ENCODE results near the gene SLC12A7. TPM values are rescaled to one million over a fixed set of nuclear protein-coding genes. Genes with fewer than 3 reads are reported as not detected.

SLC12A7 gene
- total RNA-seq, 5 donors from 2014 or later (not counting 1 experiment from before 2014, with no cell fraction given) = 33.7 to 97.4 (median 41.2) TPM

GRCh38 chr5:1104327-1105006, 7.4 kb downstream of the SLC12A7 start:
- peak in 34 of 35 experiments; percentile 5 to 71 (median 47) for DNase-seq
- ChIA-PET CTCF (no interaction called here), POLR2A (no interaction called here)
- no peaks in the 10 kb centered on the region for H3K9me3 Mint-ChIP-seq
- WGBS (ENCODE audit: insufficient coverage) = 18% methylated on average over 15 of the region's 27 CpGs
- Histone ChIP-seq H3K9me3 (no peaks in the 10 kb centered on the region), H3K36me3 (ENCODE audit: control insufficient read depth in 2 of 2, extremely low read depth in 1 of 2, insufficient read depth in 1 of 2, low read length in 1 of 2) (no peaks in the 10 kb centered on the region), H3K4me1 (ENCODE audit: control insufficient read depth in 1 of 2, extremely low read depth in 1 of 2, insufficient read depth in 2 of 2, low read length in 2 of 2) (peaks cover 32 to 79% of the 10 kb centered on the region in 2 experiments), H3K27me3 (replicated peaks in 1 of 2; ENCODE audit: control insufficient read depth in 2 of 2, extremely low read depth in 1 of 2, insufficient read depth in 2 of 2, low read length in 1 of 2) (no peaks in the 10 kb centered on the region), H3K4me3 (ENCODE audit: control insufficient read depth in 1 of 2, extremely low read depth in 1 of 2, low read length in 1 of 2) (peak overlapping the region; percentile 54 to 71), H3K27ac (ENCODE audit: low read length) (peak overlapping the region; percentile 96)
- ATAC-seq (replicated peaks in 1 of 4) = peak; percentile 40 to 75 (median 60)
- peaks cover 59 to 91% (median 62%) of the 10 kb centered on the region in 3 donors for H3K4me1 Mint-ChIP-seq
- no peaks in the 10 kb centered on the region for H3K36me3 Mint-ChIP-seq
- H3K27me3 Mint-ChIP-seq = no peaks in the 10 kb centered on the region
- peak overlapping the region; percentile 68 to 87 (median 73) for H3K4me3 Mint-ChIP-seq
- H3K27ac Mint-ChIP-seq = peak overlapping the region; percentile 77 to 87

GRCh38 chr5:1103505-1104326, 8.1 kb downstream of the SLC12A7 start:
- WGBS (ENCODE audit: insufficient coverage) = 42% methylated on average over 27 of the region's 33 CpGs
- Histone ChIP-seq H3K4me3 (ENCODE audit: control insufficient read depth in 1 of 2, extremely low read depth in 1 of 2, low read length in 1 of 2) (peak overlapping the region; percentile 54 to 67), H3K9me3 (no peaks in the 10 kb centered on the region), H3K27me3 (replicated peaks in 1 of 2; ENCODE audit: control insufficient read depth in 2 of 2, extremely low read depth in 1 of 2, insufficient read depth in 2 of 2, low read length in 1 of 2) (no peaks in the 10 kb centered on the region), H3K27ac (ENCODE audit: low read length) (peak overlapping the region; percentile 96), H3K36me3 (ENCODE audit: control insufficient read depth in 2 of 2, extremely low read depth in 1 of 2, insufficient read depth in 1 of 2, low read length in 1 of 2) (no peaks in the 10 kb centered on the region), H3K4me1 (ENCODE audit: control insufficient read depth in 1 of 2, extremely low read depth in 1 of 2, insufficient read depth in 2 of 2, low read length in 2 of 2) (peaks cover 33 to 82% of the 10 kb centered on the region in 2 experiments)
- peak in 1 of 4 experiments; percentile 2 for ATAC-seq (replicated peaks in 1 of 4)
- Mint-ChIP-seq H3K36me3 (no peaks in the 10 kb centered on the region), H3K4me1 (peaks cover 54 to 88% (median 60%) of the 10 kb centered on the region in 3 donors), H3K27me3 (no peaks in the 10 kb centered on the region), H3K27ac (peak overlapping the region; percentile 36 to 87), H3K9me3 (no peaks in the 10 kb centered on the region), H3K4me3 (peak overlapping the region; percentile 68 to 87 (median 73))
- CTCF ChIA-PET = no interaction called here
- POLR2A ChIA-PET = no interaction called here
- peak in 8 of 35 experiments; percentile 7 to 42 (median 30) for DNase-seq

GRCh38 chr5:1103093-1103492, 8.8 kb downstream of the SLC12A7 start:
- ChIA-PET CTCF (no interaction called here), POLR2A (no interaction called here)
- H3K27me3 Mint-ChIP-seq = no peaks in the 10 kb centered on the region
- WGBS (ENCODE audit: insufficient coverage) = 91% methylated on average over 11 of the region's 11 CpGs
- peak overlapping the region; percentile 21 to 87 for H3K27ac Mint-ChIP-seq
- Histone ChIP-seq H3K36me3 (ENCODE audit: control insufficient read depth in 2 of 2, extremely low read depth in 1 of 2, insufficient read depth in 1 of 2, low read length in 1 of 2) (no peaks in the 10 kb centered on the region), H3K4me3 (ENCODE audit: control insufficient read depth in 1 of 2, extremely low read depth in 1 of 2, low read length in 1 of 2) (peak overlapping the region; percentile 54 to 67), H3K27me3 (replicated peaks in 1 of 2; ENCODE audit: control insufficient read depth in 2 of 2, extremely low read depth in 1 of 2, insufficient read depth in 2 of 2, low read length in 1 of 2) (no peaks in the 10 kb centered on the region), H3K4me1 (ENCODE audit: control insufficient read depth in 1 of 2, extremely low read depth in 1 of 2, insufficient read depth in 2 of 2, low read length in 2 of 2) (peaks cover 33 to 79% of the 10 kb centered on the region in 2 experiments), H3K27ac (ENCODE audit: low read length) (peak overlapping the region; percentile 96), H3K9me3 (no peaks in the 10 kb centered on the region)
- H3K4me3 Mint-ChIP-seq = peak overlapping the region; percentile 3 to 87 (median 68)
- H3K36me3 Mint-ChIP-seq = no peaks in the 10 kb centered on the region
- no peaks in the 10 kb centered on the region for H3K9me3 Mint-ChIP-seq
- H3K4me1 Mint-ChIP-seq = peaks cover 47 to 82% (median 55%) of the 10 kb centered on the region in 3 donors
- DNase-seq (no peak), ATAC-seq (replicated peaks in 1 of 4) (no peak)

- Histone ChIP-seq H3K4me1 (ENCODE audit: control insufficient read depth in 1 of 2, extremely low read depth in 1 of 2, insufficient read depth in 2 of 2, low read length in 2 of 2) (peaks cover 24 to 73% of the 10 kb centered on the region in 2 experiments), H3K36me3 (ENCODE audit: control insufficient read depth in 2 of 2, extremely low read depth in 1 of 2, insufficient read depth in 1 of 2, low read length in 1 of 2) (no peaks in the 10 kb centered on the region), H3K4me3 (ENCODE audit: control insufficient read depth in 1 of 2, extremely low read depth in 1 of 2, low read length in 1 of 2) (peak overlapping the region in 1 of 2 donors; percentile 18), H3K27me3 (replicated peaks in 1 of 2; ENCODE audit: control insufficient read depth in 2 of 2, extremely low read depth in 1 of 2, insufficient read depth in 2 of 2, low read length in 1 of 2) (no peaks in the 10 kb centered on the region), H3K9me3 (no peaks in the 10 kb centered on the region), H3K27ac (ENCODE audit: low read length) (no peak overlapping the region)
- CTCF ChIA-PET = no interaction called here
- DNase-seq (no peak), ATAC-seq (replicated peaks in 1 of 4) (no peak)
- H3K27ac Mint-ChIP-seq = peak overlapping the region in 1 of 2 donors; percentile 76
- peaks cover 45 to 80% (median 50%) of the 10 kb centered on the region in 3 donors for H3K4me1 Mint-ChIP-seq
- POLR2A ChIA-PET = no interaction called here
- H3K27me3 Mint-ChIP-seq = no peaks in the 10 kb centered on the region
- H3K36me3 Mint-ChIP-seq = no peaks in the 10 kb centered on the region
- WGBS (ENCODE audit: insufficient coverage) = 58% methylated on average over 19 of the region's 23 CpGs
- H3K4me3 Mint-ChIP-seq = peak overlapping the region in 2 of 3 donors; percentile 19 to 25
- H3K9me3 Mint-ChIP-seq = no peaks in the 10 kb centered on the region
Observed at GRCh38 chr5:1101961-1102713, 9.7 kb downstream of the SLC12A7 start.

- Mint-ChIP-seq H3K9me3 (no peaks in the 10 kb centered on the region), H3K4me1 (peaks cover 35 to 73% (median 42%) of the 10 kb centered on the region in 3 donors), H3K27me3 (no peaks in the 10 kb centered on the region), H3K4me3 (peak overlapping the region in 1 of 3 donors; percentile 19), H3K36me3 (no peaks in the 10 kb centered on the region), H3K27ac (peak overlapping the region in 1 of 2 donors; percentile 80)
- CTCF ChIA-PET = no interaction called here
- Histone ChIP-seq H3K4me1 (ENCODE audit: control insufficient read depth in 1 of 2, extremely low read depth in 1 of 2, insufficient read depth in 2 of 2, low read length in 2 of 2) (peaks cover 16 to 61% of the 10 kb centered on the region in 2 experiments), H3K27me3 (replicated peaks in 1 of 2; ENCODE audit: control insufficient read depth in 2 of 2, extremely low read depth in 1 of 2, insufficient read depth in 2 of 2, low read length in 1 of 2) (no peaks in the 10 kb centered on the region), H3K4me3 (ENCODE audit: control insufficient read depth in 1 of 2, extremely low read depth in 1 of 2, low read length in 1 of 2) (peak overlapping the region in 1 of 2 donors; percentile 17), H3K9me3 (no peaks in the 10 kb centered on the region), H3K36me3 (ENCODE audit: control insufficient read depth in 2 of 2, extremely low read depth in 1 of 2, insufficient read depth in 1 of 2, low read length in 1 of 2) (peaks cover 0 to under 1% of the 10 kb centered on the region in 2 donors), H3K27ac (ENCODE audit: low read length) (no peak overlapping the region)
- POLR2A ChIA-PET = no interaction called here
- no peak for DNase-seq
- no peak for ATAC-seq (replicated peaks in 1 of 4)
- WGBS (ENCODE audit: insufficient coverage) = 93% methylated on average over 33 of the region's 33 CpGs
Observed at GRCh38 chr5:1100664-1101574, 10.9 kb downstream of the SLC12A7 start.
